HFF-Myc (cell line): ENCODE data around the gene PIGK.

Experiments used
- DNase-seq: peaks from one replicate; pipeline ENCODE4 v3.0.0-alpha.2; 2011; ENCODE audit warnings: low read depth; ENCODE audit errors: extremely low read depth
- H3K4me3 ChIP-seq: replicated peaks from 2 replicates; pipeline ENCODE4 v1.5.1; 2011; ENCODE audit warnings: low read depth, mild to moderate bottlenecking, control low read depth, low read length
- TF ChIP-seq, protein P1 (sequence below): IDR thresholded peaks from 2 replicates; pipeline ENCODE4 v1.5.1; 2012; ENCODE audit warnings: mild to moderate bottlenecking, low read depth, low read length, control low read depth; ENCODE audit errors: missing control alignments

The PIGK gene

DNA sequence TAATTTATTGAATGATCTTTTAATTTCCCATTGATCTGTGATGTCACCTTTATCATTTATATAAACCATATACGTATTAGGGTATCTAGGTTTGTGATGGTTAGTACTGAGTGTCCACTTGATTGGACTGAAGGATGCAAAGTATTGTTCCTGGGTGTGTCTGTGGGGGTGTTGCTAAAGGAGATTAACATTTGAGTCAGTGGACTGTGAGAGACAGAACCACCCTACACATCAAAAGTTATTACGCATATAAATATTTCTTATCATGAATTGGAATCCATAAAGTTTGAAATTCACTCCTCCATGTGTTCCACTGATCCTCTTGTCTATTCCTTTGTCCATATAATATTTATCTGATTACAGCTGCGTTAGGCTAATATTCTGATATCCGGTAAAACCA, 100.5 kb downstream of the PIGK start:
- TF ChIP-seq, protein P1, sequence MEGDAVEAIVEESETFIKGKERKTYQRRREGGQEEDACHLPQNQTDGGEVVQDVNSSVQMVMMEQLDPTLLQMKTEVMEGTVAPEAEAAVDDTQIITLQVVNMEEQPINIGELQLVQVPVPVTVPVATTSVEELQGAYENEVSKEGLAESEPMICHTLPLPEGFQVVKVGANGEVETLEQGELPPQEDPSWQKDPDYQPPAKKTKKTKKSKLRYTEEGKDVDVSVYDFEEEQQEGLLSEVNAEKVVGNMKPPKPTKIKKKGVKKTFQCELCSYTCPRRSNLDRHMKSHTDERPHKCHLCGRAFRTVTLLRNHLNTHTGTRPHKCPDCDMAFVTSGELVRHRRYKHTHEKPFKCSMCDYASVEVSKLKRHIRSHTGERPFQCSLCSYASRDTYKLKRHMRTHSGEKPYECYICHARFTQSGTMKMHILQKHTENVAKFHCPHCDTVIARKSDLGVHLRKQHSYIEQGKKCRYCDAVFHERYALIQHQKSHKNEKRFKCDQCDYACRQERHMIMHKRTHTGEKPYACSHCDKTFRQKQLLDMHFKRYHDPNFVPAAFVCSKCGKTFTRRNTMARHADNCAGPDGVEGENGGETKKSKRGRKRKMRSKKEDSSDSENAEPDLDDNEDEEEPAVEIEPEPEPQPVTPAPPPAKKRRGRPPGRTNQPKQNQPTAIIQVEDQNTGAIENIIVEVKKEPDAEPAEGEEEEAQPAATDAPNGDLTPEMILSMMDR: no peak
- DNase-seq: no peak
- no peak overlapping the region for H3K4me3 ChIP-seq

DNA sequence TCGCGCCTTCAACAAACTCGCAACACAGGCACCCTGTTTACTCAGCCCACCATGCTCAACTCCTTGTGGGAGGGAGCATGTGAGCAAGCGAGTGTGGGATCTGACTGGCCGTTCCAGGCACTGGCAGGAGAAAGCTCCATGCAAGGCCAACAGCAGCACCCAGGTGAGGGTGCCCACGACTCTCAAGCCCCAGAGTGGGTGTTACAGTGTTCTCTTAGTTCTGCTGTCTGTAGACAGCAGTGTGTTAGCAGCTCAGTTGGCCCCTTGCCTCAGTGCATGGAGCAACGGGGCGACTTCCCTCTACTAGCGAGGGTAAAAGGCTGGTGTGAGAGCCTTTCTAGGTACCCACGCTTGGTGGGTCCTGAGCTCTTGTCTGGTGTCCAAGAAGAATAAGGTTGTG, 114.6 kb downstream of the PIGK start:
- no peak overlapping the region for H3K4me3 ChIP-seq
- TF ChIP-seq, protein P1: no peak
- no peak for DNase-seq

DNA sequence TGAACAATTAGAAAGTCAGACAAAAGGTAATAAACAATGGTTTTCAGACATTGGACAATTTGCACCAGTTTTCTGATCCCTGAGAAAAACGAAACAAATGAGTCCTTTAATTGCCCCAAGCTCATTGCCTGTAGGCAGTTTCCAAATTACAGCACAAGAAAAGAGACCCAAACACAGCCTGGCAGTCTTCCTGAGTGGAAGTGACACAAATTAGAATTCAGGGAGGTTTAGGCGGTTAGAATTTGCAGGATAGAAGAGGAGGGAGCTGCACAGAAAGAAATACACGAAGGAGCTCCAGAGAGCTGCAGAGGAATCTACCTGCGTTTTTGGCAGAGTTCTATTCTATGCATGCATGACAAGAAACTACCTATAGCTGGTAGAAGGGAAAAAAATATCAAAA, 115.7 kb downstream of the PIGK start:
- TF ChIP-seq, protein P1: no peak
- no peak for DNase-seq
- H3K4me3 ChIP-seq: no peak overlapping the region

DNA sequence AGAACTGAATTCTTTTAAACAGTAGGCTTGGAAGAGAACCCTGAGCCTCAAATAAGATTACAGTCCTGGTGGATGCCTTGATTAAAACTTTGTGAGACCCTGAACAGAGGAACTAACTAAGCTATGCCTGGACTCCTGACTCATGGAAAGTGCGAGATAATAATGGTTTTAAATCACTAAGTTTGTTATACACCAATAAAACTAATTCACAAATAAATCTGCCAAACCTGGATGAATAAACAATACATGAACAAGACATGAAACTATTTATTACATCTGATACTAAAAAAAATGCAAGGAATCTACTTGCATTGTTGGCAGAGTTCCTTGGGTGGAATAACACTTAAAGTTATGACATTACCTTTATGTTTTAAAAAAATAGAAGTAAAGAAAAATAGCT, 118.4 kb downstream of the PIGK start:
- no peak overlapping the region for H3K4me3 ChIP-seq
- TF ChIP-seq, protein P1: no peak
- no peak for DNase-seq

DNA sequence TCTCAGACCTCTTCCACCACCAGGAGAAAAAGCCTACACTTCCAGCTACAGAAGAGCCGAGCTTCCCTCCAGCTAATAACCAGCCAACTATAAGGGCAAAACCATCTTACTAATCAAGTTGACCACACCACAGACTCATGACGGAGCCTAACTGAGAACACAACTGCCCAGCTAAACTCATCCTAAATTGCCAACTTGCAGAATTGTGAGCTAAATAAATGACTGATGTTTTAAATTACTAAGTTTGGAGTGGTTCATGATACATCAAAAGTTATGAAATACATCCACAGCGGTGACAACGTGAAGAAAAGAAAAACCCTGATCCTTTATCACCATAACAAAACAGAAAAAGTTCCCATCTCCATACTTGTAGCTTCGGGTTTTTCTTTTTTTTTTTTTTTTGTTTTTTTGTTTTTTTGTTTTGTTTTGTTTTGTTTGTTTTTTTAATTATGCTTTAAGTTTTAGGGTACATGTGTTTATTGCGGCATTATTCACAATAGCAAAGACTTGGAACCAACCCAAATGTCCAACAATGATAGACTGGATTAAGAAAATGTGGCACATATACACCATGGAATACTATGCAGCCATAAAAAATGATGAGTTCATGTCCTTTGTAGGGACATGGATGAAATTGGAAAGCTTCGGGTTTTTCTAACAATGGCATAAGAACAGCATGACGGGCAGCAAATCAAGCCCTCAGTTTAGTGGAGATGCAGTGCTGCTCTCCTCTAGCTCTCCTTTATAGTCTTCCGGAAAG, 122.6 kb downstream of the PIGK start:
- TF ChIP-seq, protein P1: no peak
- no peak overlapping the region for H3K4me3 ChIP-seq
- no peak for DNase-seq

- no peak overlapping the region for H3K4me3 ChIP-seq
- no peak for DNase-seq
- TF ChIP-seq, protein P1: no peak
These were observed 124.0 kb downstream of the PIGK start for GRCh38 chr1:77095236-77095635.

GRCh38 chr1:77089756-77090155, 129.5 kb downstream of the PIGK start:
- DNase-seq: no peak
- no peak overlapping the region for H3K4me3 ChIP-seq
- TF ChIP-seq, protein P1: no peak
